AG20443 (cell line): Measurements from ENCODE around the gene PRR27.

Experiments used
- DNase-seq: peaks from one replicate; pipeline ENCODE4 v3.0.0; 2012; ENCODE audit warnings: low spot score, mixed read lengths

Gene PRR27

GRCh38 chr4:70153937-70154336 lies at the start of gene PRR27:
PRR27 (plus strand) TSS chr4:70154237; CDS start chr4:70154376, 139 bp downstream.
- DNase-seq = no peak

GRCh38 chr4:70110917-70111316 lies 43.1 kb upstream of the PRR27 start:
- DNase-seq = no peak

GRCh38 chr4:70113656-70114055 lies 40.4 kb upstream of the PRR27 start:
- DNase-seq = no peak

DNA sequence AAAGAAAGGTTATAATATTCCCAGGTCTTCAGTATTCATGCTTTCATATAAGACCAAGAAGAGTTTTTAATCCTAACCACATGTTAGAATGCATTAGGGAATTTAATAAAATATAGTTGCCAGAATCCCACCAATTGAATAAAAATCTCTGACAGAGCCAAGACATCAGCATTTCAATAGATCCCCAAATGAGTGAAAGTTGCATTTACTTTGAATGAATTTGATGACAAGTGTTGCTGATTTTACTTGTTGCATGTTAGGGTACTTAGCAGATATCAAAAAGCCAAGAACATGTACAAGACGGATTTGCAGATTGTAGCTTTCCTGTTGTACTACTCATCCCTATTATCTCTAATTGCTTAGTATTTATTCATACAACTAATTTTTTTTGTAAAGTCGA lies 39.9 kb upstream of the PRR27 start:
- no peak for DNase-seq

- no peak for DNase-seq
Observed at GRCh38 chr4:70120323-70120722, 33.7 kb upstream of the PRR27 start.

DNA sequence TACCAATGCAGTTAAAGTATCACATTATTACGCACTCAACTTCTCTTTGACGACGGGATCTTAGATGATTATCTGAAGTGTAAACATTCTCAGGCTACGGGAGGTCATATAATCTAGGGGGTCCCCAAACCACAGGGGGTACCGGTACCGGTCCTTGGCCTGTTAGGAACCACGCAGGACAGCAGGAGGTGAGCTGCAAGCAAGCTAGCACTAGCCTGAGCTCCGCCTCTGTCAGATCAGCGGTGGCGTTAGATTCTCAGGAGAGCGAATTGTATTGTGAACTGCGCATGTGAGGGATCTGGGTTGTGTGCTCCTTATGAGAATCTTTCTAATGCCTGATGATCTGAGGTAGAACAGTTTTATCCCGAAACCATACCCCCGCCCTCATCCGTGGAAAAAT lies 20.6 kb upstream of the PRR27 start:
- no peak for DNase-seq

DNA sequence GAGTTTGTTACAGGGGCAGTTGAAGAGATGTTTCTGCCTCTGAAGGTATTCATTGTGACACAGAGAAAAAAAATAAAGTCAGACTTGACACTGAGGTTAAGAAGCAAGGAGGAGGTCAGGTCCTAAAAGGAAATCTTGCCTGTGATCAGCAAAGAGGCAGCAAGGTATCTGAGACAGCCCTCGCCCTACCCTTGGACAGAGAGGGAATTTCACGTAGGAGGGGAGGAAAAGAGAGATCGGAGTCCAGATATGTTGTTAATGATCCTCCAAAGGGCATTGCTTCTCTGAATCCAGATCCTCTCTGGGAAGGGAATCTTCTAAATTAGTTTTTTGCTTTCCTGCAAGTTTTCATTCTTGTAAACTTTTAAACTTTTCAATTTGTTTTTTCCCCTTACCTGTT lies 15.3 kb upstream of the PRR27 start:
- DNase-seq = no peak

DNA sequence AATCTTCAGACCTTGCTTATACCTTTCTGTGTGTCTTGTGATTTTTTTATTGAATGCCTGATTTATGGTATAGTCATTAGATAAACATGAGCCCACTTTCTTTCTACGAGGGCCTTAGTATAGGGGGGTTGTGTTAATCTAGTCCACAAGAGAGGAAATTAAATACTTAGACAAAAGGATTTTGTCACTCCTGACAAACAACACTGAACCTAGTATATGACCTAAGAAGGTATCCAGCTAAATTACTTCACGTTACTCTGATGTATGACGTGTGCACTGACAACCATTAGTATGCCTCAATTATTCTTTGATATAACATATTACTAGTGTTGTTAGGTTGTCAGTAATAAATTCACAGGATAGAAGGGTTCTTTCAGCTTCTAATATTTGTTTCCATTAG lies 2.8 kb upstream of the PRR27 start:
- no peak for DNase-seq

- no peak for DNase-seq
Observed at GRCh38 chr4:70152088-70152487, 1.9 kb upstream of the PRR27 start.

GRCh38 chr4:70158576-70158975 lies 4.5 kb downstream of the PRR27 start:
- DNase-seq = no peak

- no peak for DNase-seq
Observed at GRCh38 chr4:70177090-70177489, 23.1 kb downstream of the PRR27 start.

DNA sequence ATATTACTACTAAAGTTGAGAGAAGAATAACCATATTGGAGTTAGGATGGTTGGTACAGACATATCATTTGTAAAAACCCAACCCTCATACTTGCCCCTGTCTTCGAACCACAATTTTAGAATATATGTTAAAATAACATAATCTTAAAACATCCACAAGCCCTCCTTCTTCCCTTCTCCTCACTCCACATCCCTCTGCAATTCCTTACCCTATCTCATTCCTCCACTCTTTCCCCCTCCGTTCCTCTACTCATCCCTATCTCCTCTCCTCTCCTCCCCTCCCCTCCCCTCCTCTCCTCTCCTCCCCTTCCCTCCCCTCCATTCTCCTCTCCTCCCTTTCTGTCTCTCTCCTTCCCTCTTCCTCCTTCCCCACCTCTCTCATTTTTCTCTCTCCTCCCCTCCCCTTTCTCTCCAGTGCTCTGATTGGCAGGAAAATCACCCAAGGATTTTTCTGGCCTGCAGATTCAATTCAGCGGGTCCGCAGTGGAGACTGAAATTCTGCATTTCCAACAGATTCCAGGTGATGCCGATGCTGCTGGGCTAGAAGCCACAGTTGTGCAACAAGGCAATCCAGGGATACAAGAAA lies 24.1 kb downstream of the PRR27 start:
- no peak for DNase-seq

- DNase-seq = no peak
Observed at GRCh38 chr4:70179811-70180210, 25.8 kb downstream of the PRR27 start.

DNA sequence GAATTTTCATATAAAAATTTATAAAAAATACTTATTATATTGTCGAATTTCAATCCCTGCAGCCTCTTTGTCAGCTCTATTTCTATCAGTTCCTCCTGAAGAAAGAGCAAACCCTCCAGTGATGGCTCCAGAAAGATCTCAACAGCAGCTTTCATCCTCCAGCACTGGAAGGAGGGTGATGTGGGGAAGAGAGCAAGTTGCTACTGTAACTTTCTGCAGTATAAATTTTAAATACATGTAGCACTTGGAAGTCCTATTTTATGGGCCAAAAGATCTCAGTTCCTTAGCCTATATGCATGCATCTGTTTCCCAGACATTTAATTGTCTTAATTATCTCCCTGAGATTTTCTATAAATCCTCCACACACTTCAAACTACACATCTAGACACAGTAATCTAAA lies 27.8 kb downstream of the PRR27 start:
- no peak for DNase-seq

DNA sequence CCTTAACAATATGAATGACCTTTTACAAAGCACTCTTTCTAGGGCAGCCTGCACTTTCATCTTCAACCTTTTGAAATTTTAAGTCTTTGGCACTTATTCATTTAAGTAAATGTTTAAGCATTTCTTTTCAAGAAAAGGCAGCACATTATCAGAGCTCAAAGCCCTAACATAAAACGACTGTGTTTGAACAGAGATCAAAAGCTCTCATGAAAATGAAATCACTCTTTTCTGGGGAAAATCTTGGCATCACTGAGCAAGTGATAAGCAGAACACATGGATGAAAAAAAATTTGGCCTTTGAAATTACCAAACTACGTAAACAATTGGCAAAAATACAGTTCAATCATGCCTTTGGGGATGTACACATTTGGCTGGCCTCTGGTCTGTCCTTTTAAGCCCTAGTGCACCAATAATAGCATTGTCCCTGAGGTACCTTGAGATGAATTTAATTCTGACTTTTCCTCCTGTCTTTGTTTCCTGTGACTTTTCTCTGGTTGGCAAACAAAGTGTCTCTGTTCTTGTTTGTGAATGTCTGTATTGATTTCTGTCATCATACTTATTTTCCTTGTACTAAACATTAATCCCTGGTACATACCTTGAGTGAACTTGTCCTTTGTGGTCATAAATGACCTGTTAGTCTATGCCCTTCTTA lies 28.6 kb downstream of the PRR27 start:
- DNase-seq = no peak

DNA sequence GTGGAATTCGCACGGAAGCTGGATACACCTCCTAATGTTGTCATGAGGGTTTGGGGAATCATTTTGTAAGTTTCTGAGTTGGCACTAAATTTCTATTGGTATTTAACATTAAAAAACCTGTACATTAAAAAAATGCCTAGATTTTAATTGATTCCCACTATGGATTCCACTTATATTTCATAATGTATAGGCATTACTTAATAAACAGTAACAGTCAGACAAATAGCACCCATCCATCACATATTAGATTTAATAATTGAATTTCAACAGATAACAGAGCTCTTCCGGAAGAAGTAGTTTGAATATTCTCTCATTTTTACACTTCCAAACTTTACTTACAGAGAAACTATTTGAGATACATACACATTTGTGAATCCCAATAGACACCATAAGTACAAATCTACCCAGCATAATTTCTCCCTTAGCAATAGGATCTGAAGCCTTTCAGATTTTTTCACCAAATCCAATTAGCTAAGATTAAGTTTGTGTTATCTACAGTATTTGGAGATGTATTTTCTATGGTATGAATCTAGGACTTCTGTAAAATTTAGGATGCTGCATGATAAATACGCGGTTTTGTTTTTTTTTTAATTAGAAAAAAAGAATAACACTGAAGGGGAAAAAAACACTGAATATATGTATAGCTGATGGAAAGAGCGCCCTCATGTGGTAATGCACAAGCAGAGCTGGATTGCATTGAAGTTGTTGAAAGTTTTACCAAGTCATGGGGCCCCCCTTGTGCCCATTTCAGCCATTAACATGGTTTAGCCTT lies 29.3 kb downstream of the PRR27 start:
- DNase-seq = peak; percentile 12

DNA sequence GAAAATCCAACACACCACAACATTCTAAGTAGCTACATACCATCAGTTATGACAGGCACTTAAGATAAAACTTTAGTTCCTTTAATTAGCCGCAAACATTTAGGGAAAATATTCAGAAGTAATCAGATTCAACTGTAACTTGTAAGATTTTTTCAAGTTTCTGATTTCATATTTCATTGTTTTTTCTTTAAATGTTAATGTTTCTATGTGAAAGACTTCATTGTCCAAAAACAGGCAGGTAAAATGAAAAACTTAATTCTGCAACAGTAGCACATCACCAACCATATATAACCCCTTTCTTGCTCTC lies 29.9 kb downstream of the PRR27 start:
- no peak for DNase-seq

DNA sequence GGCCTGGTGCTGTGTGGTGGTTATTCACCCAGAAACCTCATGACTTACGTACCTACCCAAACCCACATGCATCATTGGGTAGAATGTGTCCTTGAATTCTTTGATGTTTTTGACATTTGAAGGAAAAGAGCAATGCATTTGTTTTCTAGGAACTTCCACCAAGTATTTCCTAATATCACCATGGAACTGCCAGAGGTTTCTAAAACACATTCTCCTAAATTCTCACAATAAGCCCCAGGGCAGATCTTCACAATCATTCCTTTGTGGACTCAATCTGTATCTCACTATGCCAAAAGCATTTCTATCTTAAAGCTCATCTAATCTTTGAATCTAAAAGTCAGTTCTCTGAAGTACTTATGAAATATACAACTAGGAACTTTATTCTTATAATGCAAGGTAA lies 33.2 kb downstream of the PRR27 start:
- no peak for DNase-seq

DNA sequence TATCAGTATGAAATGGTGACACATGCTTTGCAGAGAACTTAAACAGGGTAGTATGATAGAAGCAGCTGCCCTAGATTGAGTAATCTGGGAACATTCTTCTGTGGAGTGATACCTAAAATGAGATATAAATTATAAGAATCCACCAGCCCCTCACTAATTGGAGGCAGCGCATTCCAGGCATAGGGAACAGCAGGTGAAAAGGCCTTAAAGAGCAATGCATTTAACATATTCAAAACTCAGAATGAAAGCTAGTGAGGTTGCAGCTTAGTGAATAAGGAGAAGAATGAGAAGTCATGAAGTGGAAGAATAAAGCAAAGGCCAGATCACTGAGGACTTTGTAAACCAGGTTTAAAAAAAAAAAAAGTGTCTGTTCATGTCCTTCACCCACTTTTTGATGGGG lies 36.5 kb downstream of the PRR27 start:
- DNase-seq = no peak

DNA sequence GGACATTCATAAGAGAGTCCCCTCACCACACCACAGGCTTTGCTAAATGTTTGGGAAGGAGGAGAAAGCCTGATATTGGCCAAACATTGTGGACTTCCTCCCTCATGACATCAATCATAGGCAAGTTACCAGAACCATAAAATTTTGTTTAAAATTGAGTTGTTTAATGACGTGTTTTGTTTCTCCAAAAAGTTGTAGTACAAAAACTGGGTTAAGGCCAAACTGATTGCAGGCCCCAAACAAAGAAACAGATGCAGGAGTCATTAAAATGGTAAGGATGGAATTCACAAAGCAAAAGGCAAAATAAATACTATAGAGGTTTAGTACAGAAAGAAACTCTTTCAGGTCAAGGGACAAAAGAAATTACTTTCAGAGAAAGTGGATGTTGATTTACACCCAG lies 37.6 kb downstream of the PRR27 start:
- DNase-seq = no peak

DNA sequence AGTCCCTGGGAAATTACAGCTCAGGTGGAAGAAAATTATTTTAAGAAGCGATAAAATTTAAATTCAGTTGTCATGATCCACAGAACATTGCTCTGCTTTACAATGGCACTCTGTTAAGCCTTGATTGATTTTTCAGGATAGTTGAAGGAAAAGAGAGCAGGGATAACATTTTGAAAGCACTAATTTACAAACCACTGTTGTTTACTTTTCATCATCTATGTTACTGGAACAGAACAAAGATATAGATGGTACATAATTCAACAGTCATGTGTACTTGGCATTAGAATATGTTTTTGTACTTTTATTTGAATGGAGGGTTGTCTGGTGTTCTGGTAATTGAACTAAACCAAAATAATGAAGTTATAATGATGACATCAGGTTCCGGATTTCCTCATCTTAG lies 38.9 kb downstream of the PRR27 start:
- no peak for DNase-seq

DNA sequence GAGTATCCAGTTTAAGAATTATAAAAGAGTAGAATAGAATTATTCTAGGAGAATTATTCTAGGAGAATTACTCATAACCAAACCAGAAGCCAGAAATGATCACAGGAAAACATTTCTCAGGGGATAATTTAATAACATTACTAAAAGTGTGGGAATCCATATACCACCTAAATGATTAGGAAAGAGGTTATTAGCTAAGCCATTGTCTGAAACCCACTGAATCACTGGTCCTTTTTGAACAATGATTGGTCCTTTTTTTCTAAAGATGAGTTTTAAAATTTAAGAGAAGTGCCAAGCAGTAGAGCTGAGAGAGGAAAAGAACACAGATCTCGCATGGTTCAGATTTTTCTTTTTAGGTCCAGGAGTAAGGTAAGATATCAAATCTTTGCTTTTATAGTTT lies 41.4 kb downstream of the PRR27 start, which contains the start of gene ODAM:
TSS of gene ODAM (plus strand) at position 301 of the 400 bp plus-strand sequence. CDS start 819 bp downstream, outside the sequence.
- DNase-seq = no peak

DNA sequence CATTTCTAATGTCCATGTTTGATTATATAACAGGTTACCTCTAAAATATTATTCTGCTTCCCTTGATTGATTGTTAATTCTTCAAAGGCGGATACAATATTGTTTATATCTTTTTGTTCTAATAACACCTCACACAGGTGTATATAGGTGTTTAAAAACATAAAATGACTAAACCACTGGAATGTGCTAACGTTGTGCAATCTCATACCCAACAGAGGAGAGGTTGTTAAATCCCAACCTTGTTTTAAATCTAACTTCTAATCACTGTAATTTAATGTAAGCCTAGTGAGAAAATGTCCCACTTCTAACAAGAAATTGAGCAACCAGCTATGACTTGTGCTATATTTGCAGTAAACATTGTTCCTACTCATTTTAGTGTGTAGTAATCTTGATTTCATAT lies 42.8 kb downstream of the PRR27 start:
- no peak for DNase-seq

GRCh38 chr4:70197842-70198241 lies 43.8 kb downstream of the PRR27 start:
- DNase-seq = no peak
